ENCODE data around the gene VAV3.
"Not testable (repeated sequence)": the region's sequence is repeated elsewhere in the genome, so short reads cannot be mapped to it uniquely, and the experiment has no call there.

Gene VAV3

GRCh38 chr1:107933736-107934135, 31.2 kb downstream of the VAV3 start:
- DNase-seq, result no peak

DNA sequence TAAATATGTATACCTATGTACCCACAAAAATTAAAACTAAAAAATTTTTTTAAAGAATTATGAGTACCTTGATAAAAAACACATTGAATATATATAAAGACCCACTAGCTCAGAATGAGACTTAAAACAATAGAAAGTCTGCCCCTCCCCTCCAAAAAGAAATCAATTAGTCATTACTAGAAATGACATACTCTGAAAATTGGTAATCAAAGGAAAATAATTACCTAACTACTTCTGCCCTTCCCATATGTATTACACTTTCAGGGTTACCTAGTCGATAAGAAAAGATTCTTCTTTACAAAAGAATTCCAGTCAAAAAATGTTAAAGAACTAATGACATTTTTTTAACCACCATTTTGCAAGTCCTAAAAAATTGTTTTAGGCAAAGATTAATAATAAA, 34.7 kb downstream of the VAV3 start:
- DNase-seq, result no peak

- DNase-seq, result no peak
Measured at GRCh38 chr1:107927820-107928219, 37.2 kb downstream of the VAV3 start.

DNA sequence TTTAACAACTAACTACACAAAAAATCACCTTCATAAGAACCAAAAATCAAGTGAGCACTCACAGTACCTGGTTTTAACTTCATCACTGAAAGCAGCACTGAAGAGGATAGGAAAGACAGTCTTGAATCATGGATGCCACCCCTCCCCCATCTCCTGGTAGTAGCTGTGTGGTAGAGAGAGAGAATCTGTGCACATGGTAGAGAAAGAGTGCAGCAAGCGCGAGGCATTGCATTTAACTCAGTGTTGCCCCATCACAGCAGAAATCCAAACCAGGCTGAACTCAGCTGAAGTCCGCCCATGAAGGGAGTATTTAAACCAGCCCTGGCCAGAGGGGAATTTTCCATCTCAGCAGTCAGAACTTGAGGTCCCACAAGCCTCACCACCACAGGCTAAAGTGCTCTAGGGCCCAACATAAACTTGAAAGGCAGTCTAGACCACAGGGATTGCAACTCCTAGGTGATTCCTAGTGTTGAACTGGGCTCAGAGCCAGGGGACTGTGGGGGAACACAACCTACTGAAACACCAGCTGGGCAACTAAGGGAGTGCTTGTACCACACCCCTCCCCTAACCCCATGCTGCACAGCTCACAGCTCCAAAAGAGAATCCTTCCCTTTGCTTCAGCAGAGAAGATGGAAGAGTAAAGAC, 38.4 kb downstream of the VAV3 start:
- DNase-seq, result no peak

DNA sequence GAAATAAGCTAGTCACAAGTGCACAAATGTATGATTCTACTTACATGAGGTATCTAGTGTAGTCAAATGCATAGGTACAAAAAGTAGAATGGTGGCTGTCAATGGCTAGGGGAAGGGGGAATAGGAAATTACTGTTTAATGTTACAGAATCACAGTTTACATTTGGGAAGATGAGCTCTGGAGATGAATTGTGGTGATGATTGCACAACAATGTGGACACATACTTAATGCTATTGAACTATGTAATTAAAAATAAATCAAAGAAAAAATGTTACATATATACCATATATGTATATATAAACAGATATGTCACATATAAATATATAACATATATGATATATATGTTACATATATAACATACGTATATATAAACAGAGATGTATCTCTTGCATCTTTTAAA, 39.4 kb downstream of the VAV3 start:
- no peak for DNase-seq

GRCh38 chr1:107920999-107921398, 44.0 kb downstream of the VAV3 start:
- no peak for DNase-seq

- no peak for DNase-seq
Measured at GRCh38 chr1:107920561-107920960, 44.4 kb downstream of the VAV3 start.

DNA sequence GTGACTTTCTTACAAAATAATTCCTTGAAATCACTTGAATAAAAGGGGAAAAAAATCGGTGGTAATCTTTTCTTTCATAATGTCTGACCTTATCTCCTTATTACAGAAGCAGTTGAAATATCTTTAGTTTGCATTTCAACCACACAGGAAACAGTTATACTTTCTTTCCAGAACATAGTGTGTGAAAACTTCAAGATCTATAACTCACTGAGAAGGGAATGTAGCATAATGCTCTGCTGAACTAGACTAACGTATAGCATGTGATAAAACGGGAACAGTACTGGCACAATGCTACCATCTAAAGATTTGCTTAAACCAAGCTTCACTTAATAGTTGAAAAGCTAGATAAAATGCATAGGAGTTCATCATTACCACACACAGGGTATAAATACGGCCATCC, 45.0 kb downstream of the VAV3 start:
- no peak for DNase-seq

- DNase-seq, result peak; percentile 4
Measured at GRCh38 chr1:107914119-107914765, 50.7 kb downstream of the VAV3 start.

DNA sequence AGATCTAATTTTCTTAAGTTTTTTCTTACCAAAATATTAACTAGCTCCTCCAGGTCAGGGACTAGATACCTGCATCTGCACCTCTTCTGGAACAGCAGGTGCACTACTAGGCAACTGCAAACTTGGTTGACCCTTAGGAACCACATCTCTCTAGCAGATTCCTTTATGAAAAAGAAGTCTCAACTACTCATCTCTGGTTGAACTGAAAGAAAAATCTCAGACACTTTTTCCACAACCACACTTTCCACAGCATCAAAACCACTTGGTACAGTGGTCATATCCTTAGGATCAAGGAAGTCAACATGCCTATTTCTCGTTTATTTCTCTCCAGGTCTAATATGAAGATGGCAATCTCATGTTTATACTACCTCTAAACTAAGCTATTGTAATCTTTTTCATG, 52.3 kb downstream of the VAV3 start:
- no peak for DNase-seq

DNA sequence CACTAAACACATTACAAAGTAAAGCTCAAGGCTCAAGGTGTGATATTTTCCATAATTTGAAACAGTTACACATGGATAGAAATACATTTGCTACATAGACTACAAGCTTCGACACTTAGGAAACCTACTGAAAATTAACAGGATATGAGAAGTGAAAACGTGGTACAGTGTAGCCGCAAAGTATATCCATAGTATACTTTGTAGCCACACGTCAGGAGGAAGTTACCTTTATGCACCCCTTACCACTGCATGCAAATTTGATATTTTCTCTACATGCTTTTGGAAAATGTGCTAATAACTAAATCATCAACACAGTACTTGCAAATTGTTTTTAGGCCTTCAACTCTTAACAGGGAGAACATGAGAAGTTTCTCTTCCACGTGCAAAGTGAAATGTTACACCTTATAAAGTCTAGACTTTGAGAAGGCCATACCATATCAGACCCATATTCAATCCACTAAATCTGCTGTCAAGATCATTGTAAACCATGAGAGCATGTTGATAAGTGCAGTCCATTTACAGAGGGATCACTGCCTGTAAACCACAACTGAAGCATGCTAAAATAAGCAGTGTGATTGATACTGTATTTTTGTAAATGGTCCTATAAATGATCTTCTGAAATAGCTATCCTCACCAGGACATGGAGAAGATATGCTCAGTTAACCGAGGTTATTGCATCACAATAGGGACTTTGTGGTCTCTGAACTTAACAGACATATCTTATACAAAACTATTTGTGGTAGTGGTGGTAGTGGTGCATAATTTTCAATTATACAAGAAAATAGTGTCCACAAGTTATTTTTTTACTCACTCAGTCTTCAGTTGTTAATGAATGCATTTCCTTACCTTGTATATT, 64.7 kb downstream of the VAV3 start:
- no peak for DNase-seq

- no peak for DNase-seq
Measured at GRCh38 chr1:107899655-107900054, 65.3 kb downstream of the VAV3 start.

- peak; percentile 51 for DNase-seq
Measured at GRCh38 chr1:107897438-107898345, 67.3 kb downstream of the VAV3 start.

GRCh38 chr1:107896936-107897335, 68.0 kb downstream of the VAV3 start:
- peak; percentile 31 for DNase-seq

DNA sequence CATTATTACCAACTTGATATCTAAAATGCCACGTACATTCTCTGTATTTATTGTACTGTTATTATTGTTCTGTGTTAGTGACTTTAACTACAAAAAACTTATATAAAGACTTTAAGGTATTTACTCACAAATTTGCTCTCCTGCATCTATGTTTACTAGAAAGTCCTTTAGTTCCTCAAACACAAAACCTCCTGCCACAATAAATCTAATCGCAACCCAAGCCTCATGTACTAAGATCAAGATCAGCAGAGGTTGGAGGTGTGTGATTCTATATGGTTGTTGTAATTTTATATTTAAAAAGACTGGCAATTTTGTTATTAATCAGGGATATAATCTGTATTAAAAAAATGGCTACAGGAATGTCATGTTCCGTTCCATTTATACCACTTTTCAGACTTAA, 68.6 kb downstream of the VAV3 start:
- no peak for DNase-seq

DNA sequence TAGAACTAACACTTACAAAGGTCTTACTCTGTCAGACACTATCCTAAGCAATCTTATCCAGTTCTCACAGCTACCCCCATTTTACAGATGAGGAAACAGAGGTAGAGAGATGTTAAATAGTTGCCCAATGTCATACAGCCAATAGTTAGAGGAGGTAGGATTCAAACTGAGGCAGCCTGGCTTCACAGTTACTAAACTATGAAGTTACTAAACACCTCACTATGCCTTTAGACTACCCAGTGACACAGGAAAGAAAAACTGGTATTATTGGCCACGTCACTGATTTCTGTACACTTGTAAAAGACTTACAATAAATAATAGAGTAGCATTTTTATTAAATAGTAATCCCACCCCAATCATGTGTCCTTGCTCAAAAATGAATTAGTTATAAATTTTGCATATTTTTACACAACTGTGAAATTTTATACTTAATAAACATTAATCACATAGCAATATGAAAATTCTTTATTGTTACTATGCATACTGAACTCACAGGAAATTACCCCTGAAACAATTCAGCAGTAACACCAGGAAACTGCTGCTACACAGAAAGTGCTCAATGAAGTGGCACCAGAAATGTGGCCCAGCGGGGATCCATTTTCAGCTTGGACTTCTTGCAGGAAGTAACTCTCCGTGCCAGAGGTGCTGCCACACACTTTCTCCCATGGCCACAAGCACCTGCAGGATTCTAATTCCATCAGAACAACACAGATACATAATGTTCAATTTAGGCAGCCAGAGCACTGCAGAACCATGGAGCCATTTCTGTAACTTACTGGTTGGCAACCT, 69.4 kb downstream of the VAV3 start:
- no peak for DNase-seq

DNA sequence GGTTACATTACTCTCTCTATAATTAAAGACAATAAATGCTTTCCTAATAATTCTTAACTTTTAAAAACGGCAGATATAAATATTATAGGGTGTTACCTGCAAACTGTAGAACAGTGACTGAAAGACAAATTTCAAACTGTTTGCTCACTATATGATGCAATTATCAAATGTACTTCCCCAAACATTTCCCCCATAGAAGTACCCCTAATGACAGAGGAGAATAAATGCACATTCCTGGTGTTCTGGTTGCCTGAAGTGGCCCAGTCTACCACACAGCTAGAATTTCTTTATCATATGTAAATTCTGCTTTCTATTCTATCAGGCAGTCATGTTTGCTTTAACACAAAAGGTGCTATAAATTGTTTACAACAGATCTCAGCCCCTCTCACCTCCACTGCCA, 70.4 kb downstream of the VAV3 start:
- DNase-seq, result no peak

DNA sequence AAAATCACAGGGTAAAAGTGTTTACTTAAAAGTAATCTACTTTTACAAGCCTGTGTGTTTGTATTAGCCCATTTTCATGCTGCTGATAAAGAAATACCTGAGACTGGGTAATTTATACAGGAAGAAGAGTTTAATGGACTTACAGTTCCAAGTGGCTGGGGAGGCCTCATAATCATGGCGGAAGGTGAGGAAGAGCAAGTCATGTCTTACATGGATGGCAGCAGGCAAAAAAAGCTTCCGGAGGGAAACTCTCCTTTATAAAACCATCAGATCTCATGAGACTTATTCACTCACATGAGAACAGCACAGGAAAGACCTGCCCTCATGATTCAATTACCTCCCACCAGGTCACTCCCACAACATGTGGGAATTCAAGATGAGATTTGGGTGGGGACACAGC, 71.6 kb downstream of the VAV3 start:
- not testable (repeated sequence) for DNase-seq

DNA sequence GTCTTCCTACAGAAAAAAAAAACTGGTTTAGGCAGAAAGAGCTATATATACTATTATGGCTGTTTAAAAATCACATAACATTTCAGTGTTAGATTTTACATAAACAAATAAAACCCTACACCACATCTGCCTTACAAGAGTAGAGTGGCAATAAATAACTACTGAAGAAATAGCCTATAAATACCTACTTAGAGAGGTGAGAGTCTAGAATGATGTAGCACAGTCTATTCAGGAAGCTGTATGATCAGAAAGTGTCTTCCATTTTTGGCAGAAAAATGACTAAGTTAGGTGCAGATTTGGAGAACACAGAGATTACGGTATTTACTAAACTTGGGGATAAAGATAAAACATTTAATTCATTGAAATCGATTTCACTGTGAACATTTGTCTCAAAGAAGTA, 75.5 kb downstream of the VAV3 start:
- DNase-seq, result no peak

DNA sequence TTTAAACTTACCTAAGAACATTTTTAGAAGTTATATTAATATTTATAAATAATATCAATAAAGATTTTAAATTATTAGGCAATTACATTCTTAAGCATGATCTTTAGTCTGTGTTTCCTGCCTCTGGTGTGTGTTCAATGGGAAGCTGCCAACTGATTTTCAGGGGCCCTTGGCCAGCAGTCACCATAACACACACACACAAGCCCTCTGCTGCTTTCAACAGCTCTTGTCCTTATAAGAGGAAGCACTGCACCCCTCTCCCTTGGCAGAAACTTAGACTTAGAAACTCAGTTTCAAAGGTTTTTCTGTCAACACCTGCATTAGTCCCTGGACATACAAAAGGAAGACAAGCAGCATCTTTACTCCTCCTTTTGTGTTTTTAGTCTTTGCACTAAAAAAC, 81.4 kb downstream of the VAV3 start:
- no peak for DNase-seq

DNA sequence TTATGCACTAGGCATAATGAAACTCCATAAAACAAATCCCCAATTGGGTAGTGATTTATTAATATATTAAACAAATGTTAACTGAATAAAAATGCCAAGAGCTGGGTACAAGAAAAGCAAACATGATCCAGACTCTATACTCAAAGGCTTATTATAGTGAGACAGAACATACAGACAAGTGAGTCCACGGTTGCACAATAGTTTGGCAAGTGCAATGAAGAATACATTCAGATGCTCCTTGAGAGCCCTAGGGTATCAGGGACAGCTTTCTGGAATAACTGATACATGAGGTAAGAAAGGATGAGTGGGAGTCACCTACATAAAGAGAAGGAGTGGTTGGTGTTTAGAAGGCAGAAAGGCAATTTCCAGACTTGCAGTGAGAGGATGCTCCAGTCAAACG, 85.1 kb downstream of the VAV3 start:
- DNase-seq, result no peak

GRCh38 chr1:107879346-107879745, 85.6 kb downstream of the VAV3 start:
- no peak for DNase-seq
